GM19035 (cell line): Measurements from ENCODE around the gene WNT8A.
A peak's percentile ranks its signal among the peaks of the same experiment; 100 is the strongest.

Source experiments
- ATAC-seq: cut with Tn5 transposase; IDR thresholded peaks from one replicate; pipeline ENCODE4 v1.9.1; 2021; ENCODE audit not compliant: unreplicated experiment

Gene WNT8A

DNA sequence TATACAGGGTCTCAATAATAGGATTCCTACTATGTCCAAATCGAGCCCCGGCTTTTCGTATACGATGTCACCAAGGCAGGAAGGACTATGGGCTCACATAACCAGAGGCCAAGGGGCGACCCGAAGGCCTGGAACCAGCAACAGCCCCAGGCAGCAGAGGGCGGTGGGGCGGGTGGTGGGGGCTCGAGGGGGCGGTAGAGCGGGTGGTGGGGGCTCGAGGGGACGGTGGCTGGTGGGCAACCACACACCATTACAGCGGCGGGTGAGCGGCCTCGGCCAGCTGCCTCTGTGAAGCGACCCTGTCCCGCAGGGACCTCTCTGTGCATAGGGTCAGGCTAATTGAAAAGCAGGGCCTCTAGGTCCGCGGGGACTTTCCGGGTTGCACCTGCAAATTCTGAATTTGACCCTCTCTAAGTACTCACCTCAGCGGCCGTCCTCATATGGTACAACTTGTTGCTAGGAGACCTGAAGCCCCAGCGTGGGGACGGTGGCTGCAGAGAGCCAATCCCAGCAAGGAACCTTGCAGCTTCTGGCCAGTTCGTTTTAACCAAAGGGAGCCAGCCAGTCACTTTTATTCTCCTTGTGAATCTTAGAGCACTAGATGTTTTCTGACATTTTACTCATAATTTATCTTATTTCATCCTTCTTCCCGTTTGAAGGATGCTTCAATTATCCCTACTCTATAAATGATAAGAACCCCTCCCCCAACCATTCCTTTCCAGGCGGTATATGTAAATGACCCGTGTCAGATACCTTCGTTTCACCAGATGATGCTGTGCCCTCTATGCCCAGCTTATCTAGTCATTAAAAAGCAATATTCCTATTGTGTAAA is 55.3 kb downstream of the WNT8A start, which contains the start of gene NME5:
Gene NME5, minus strand, starts transcription at position 480 of the 832 bp plus-strand sequence. CDS start 648 bp downstream, outside the sequence.
- peak; percentile 58 for ATAC-seq

GRCh38 chr5:138139781-138140090 is 55.9 kb downstream of the WNT8A start:
- ATAC-seq = no peak

DNA sequence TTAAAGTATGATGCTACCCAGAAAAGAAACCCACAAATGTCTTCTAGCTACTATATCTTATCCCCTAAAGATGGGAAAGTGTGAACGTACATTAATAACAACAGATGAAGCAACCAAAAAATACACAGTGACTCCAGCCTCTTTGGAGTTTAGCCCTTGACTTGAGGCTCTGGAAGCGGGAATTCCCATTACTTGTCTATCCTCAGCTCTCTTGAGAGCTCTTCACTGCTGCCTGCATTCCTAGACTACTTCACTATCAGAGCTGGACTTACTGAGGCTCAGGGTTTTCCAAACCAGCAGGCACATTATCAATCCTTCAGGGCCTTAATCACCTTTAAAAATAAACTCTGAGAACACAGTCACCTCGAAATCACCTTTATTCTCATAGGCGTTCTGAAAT is 56.4 kb downstream of the WNT8A start:
- ATAC-seq = no peak
